Prostate gland (tissue), 2 donors: ENCODE measurements around the gene NR2F6.

Source experiments
- CTCF ChIP-seq, 4 experiments: fragments of 200-600 bp in 2 of 4; fragments of 450-650 bp in 2 of 4; sonication (generic) in 2 of 4; IDR thresholded peaks; 1 replicate in 3 of 4; 2 replicates in 1 of 4; pipeline ENCODE4 v1.5.1; 2016 to 2019; ENCODE audit warnings: antibody characterized with exemption in 4 of 4, mild to moderate bottlenecking in 2 of 4, moderate library complexity in 2 of 4
- POLR2A ChIP-seq: fragments of 450-650 bp; IDR thresholded peaks from one replicate; pipeline ENCODE4 v1.6.1; 2016; ENCODE audit warnings: antibody characterized with exemption, mild to moderate bottlenecking
- POLR2AphosphoS5 ChIP-seq: sonication (generic); formaldehyde crosslinking; IDR thresholded peaks from one replicate; pipeline ENCODE4 v1.6.1; 2017; ENCODE audit warnings: antibody characterized with exemption

- TF ChIP-seq CTCF (IDR thresholded peaks at IDR 0.05) = no peak
- TF ChIP-seq POLR2AphosphoS5 = no peak
- no peak for TF ChIP-seq POLR2A
These were observed 43.5 kb downstream of the NR2F6 start for GRCh38 chr19:17202249-17202648.
